Activated CD8-positive, alpha-beta T cell treated with anti-CD3 and anti-CD28 coated beads for 36 hours (primary cell): Measurements from ENCODE around the gene PRSS33. TPM values are rescaled to one million over a fixed set of nuclear protein-coding genes. Genes with fewer than 3 reads are reported as not detected.
A peak's percentile ranks its signal among the peaks of the same experiment; 100 is the strongest.

Experiments used
- ATAC-seq: fragments of 200-7000 bp; cut with Tn5 transposase; one replicate; pipeline ENCODE4 v1.10.0; 2021; ENCODE audit warnings: mild to moderate bottlenecking, moderate library complexity
- CTCF ChIA-PET: fragments of 350-600 bp; sonication (Branson Sonifier 250); formaldehyde crosslinking; loops from one replicate; lab custom pipeline; 2021; ENCODE audit warnings: antibody characterized with exemption; lab: Charles Lee
- POLR2A ChIA-PET: fragments of 350-600 bp; sonication (Branson Sonifier 250); formaldehyde crosslinking; loops from one replicate; lab custom pipeline; 2021; ENCODE audit warnings: antibody characterized with exemption; lab: Charles Lee
- DNase-seq: peaks from one replicate; pipeline ENCODE4 v3.0.0-alpha.2; 2020
- H3K27ac Mint-ChIP-seq: one replicate; pipeline ENCODE4 v1.8.0; 2021; ENCODE audit warnings: mild to moderate bottlenecking, mixed read lengths
- H3K27me3 Mint-ChIP-seq: one replicate; pipeline ENCODE4 v1.8.0; 2021; ENCODE audit warnings: mixed read lengths
- H3K36me3 Mint-ChIP-seq: one replicate; pipeline ENCODE4 v1.8.0; 2021; ENCODE audit warnings: low read depth, mixed read lengths
- H3K4me1 Mint-ChIP-seq: one replicate; pipeline ENCODE4 v1.8.0; 2021; ENCODE audit warnings: low read depth, mixed read lengths
- H3K4me3 Mint-ChIP-seq: one replicate; pipeline ENCODE4 v1.8.0; 2021; ENCODE audit warnings: mild to moderate bottlenecking, moderate library complexity, mixed read lengths
- H3K9me3 Mint-ChIP-seq: one replicate; pipeline ENCODE4 v1.8.0; 2021; ENCODE audit warnings: mixed read lengths
- CTCF ChIP-seq: fragments of 200-600 bp; IDR thresholded peaks from one replicate; pipeline ENCODE4 v1.8.0; 2022; ENCODE audit warnings: antibody characterized with exemption, mild to moderate bottlenecking
- intact Hi-C: fragments of 100-400 bp; cut with micrococcal nuclease; formaldehyde crosslinking; loops from one replicate; pipeline ENCODE4 v1.10.0; 2022
- total RNA-seq, 2 experiments: library from RNA; stranded (reverse); gene quantifications; one replicate each; pipeline ENCODE4 v1.2.3, GENCODE V29; 2021

The PRSS33 gene
- total RNA-seq, 2 experiments from 2014 or later, result 0.29 TPM; not detected in 1

GRCh38 chr16:2756288-2757015 lies 30.9 kb downstream of the PRSS33 start:
- Mint-ChIP-seq H3K27ac (peak overlapping the region; percentile 59), H3K36me3 (peaks cover 81% of the 10 kb centered on the region), H3K4me1 (peaks cover 44% of the 10 kb centered on the region), H3K9me3 (no peaks in the 10 kb centered on the region), H3K27me3 (no peaks in the 10 kb centered on the region), H3K4me3 (no peak overlapping the region)
- TF ChIP-seq CTCF, result no peak
- ATAC-seq (no peak), DNase-seq (no peak)
- CTCF ChIA-PET, result no interaction called here
- intact Hi-C loops, result no loop called here
- POLR2A ChIA-PET, result interaction anchor here (0.9 to 4.6 kb wide), 5 partner anchors 9 to 112 kb away, joined by 3 to 45 read pairs (median 9); no protein-coding TSS in a partner anchor

- DNase-seq (no peak), ATAC-seq (no peak)
- Mint-ChIP-seq H3K9me3 (peaks cover 1% of the 10 kb centered on the region), H3K4me1 (peaks cover 53% of the 10 kb centered on the region), H3K27ac (peak overlapping the region; percentile 94), H3K36me3 (peaks cover 75% of the 10 kb centered on the region), H3K27me3 (no peaks in the 10 kb centered on the region), H3K4me3 (peak overlapping the region; percentile 99)
- ChIA-PET POLR2A (interaction anchor here (3.6 to 5.5 kb wide), 3 partner anchors 9 to 20 kb away, joined by 36 to 80 read pairs (median 45); partner anchors contain the start of gene ELOB), CTCF (no interaction called here)
- TF ChIP-seq CTCF, result no peak
- intact Hi-C loops, result no loop called here
These were observed 32.2 kb downstream of the PRSS33 start for GRCh38 chr16:2755158-2755557.

- peaks cover 65% of the 10 kb centered on the region for H3K36me3 Mint-ChIP-seq
- POLR2A ChIA-PET, result interaction anchor here (0.6 to 5.5 kb wide), 10 partner anchors 11 to 114 kb away, joined by 3 to 80 read pairs (median 4); partner anchors contain the start of gene ELOB
- no peak for TF ChIP-seq CTCF
- no peaks in the 10 kb centered on the region for H3K27me3 Mint-ChIP-seq
- peak overlapping the region; percentile 94 for H3K27ac Mint-ChIP-seq
- CTCF ChIA-PET, result interaction anchor here (0.6 to 1.4 kb wide), 3 partner anchors 31 to 252 kb away, joined by 3 read pairs; no protein-coding TSS in a partner anchor
- H3K4me3 Mint-ChIP-seq, result peak overlapping the region; percentile 99
- peaks cover 45% of the 10 kb centered on the region for H3K4me1 Mint-ChIP-seq
- peaks cover 1% of the 10 kb centered on the region for H3K9me3 Mint-ChIP-seq
- ATAC-seq (no peak), DNase-seq (no peak)
- intact Hi-C loops, result no loop called here
These were observed 33.7 kb downstream of the PRSS33 start for GRCh38 chr16:2753733-2754020.

DNA sequence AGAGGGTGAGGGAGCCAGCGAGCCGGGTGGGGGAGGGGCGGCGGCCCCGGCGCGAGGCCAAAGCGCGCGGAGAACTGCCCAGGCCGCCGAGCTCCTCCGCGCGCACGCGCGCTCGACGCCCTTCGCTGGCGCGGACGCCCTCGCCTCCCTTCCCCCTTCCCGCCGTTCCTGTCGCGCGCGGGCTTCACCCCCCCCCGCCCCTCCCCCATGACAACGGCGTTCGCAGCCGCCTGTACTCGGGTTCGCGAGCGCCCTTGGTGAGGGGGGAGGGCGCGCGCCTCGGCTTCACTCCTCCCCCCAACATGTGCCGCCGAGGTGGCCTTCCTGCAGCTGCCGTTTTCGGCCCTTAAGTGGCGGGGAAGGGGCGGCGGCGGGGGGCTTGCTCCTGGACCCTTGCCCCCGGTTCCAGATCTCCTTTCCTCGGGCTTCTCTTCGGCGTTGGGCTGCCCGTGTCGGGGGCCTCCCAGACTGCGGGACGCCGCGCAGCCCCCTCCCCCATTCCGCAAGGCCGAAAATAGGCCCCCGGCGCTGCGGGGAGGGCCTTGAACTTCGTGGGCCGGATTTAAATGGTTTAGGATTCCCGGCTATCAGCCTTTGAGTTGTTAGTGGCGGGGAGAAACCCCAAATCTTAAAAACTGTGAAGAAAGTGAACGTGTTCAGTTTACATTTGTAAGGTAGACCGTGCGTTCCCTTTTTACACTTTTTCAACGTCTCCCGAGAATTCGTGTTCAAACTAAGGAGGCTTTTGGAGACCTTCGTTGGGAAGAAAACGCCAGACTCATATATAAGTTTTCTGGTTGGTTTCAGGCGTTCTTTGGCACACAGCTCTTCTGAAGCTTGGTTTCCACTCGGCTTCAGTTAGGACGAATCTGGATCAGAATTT lies 34.3 kb downstream of the PRSS33 start:
- no peak for TF ChIP-seq CTCF
- ATAC-seq, result peak; percentile 52
- Mint-ChIP-seq H3K36me3 (peaks cover 59% of the 10 kb centered on the region), H3K4me3 (peak overlapping the region; percentile 99), H3K9me3 (peaks cover 1% of the 10 kb centered on the region), H3K27ac (peak overlapping the region; percentile 99), H3K4me1 (peaks cover 44% of the 10 kb centered on the region), H3K27me3 (no peaks in the 10 kb centered on the region)
- intact Hi-C loops, result no loop called here
- ChIA-PET POLR2A (interaction anchor here (0.7 to 5.5 kb wide), 14 partner anchors 11 to 600 kb away, joined by 3 to 80 read pairs (median 4); partner anchors contain the start of genes ELOB and KCTD5), CTCF (interaction anchor here (0.6 to 1.4 kb wide), 4 partner anchors 31 to 252 kb away, joined by 3 read pairs; no protein-coding TSS in a partner anchor)
- peak; percentile 75 for DNase-seq
